ENCODE results near the gene NXNL1. TPM values are rescaled to one million over a fixed set of nuclear protein-coding genes. Genes with fewer than 3 reads are reported as not detected.
A peak's percentile ranks its signal among the peaks of the same experiment; 100 is the strongest.

The NXNL1 gene
- total and polyA plus RNA-seq, 9 of the 15 experiments (the other 6 are each of a cell fraction or from before 2014, with no cell fraction given), result not detected

DNA sequence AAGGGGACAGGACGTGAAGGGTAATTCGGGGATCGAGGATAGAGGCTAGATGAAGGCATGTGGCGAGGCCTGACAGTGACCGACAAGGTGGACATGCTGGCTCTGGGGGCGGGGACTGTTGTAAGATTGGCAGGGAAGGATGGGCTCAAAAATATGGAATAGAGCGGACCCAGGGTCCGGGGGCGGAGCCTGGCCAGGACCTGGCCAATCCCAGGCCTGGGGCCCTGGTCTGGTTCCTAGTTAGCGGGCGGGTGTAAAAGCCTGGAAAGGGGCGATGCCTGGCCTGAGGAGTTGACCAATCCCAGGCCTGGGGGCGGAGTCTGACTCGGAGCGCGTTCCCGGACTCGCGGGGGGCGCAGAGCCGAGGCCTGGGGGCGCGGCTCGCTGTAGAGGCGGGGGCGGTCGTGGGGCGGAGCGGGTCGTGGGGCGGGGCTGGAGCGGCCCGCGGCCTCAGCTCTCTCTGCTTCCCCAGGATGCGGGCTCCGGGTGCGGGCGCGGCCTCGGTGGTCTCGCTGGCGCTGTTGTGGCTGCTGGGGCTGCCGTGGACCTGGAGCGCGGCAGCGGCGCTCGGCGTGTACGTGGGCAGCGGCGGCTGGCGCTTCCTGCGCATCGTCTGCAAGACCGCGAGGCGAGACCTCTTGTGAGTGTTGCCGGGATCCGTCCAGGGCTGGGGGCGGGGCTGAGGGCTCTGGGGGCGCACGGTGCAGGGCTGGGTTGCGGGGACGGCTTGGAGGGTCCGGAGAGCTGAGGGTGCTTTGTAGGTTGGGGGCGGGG is 9.5 kb upstream of the NXNL1 start, which contains the start of gene SLC27A1 (continued):
- TF ChIP-seq, protein P1, sequence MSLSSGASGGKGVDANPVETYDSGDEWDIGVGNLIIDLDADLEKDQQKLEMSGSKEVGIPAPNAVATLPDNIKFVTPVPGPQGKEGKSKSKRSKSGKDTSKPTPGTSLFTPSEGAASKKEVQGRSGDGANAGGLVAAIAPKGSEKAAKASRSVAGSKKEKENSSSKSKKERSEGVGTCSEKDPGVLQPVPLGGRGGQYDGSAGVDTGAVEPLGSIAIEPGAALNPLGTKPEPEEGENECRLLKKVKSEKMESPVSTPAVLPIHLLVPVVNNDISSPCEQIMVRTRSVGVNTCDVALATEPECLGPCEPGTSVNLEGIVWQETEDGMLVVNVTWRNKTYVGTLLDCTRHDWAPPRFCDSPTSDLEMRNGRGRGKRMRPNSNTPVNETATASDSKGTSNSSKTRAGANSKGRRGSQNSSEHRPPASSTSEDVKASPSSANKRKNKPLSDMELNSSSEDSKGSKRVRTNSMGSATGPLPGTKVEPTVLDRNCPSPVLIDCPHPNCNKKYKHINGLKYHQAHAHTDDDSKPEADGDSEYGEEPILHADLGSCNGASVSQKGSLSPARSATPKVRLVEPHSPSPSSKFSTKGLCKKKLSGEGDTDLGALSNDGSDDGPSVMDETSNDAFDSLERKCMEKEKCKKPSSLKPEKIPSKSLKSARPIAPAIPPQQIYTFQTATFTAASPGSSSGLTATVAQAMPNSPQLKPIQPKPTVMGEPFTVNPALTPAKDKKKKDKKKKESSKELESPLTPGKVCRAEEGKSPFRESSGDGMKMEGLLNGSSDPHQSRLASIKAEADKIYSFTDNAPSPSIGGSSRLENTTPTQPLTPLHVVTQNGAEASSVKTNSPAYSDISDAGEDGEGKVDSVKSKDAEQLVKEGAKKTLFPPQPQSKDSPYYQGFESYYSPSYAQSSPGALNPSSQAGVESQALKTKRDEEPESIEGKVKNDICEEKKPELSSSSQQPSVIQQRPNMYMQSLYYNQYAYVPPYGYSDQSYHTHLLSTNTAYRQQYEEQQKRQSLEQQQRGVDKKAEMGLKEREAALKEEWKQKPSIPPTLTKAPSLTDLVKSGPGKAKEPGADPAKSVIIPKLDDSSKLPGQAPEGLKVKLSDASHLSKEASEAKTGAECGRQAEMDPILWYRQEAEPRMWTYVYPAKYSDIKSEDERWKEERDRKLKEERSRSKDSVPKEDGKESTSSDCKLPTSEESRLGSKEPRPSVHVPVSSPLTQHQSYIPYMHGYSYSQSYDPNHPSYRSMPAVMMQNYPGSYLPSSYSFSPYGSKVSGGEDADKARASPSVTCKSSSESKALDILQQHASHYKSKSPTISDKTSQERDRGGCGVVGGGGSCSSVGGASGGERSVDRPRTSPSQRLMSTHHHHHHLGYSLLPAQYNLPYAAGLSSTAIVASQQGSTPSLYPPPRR (CRISPR knock-in tag; IDR thresholded peaks at IDR 0.05; ENCODE audit: borderline replicate concordance), result no peak
- TF ChIP-seq GATA2 (CRISPR knock-in tag; IDR thresholded peaks at IDR 0.05) (no peak), IFI16 (CRISPR knock-in tag; IDR thresholded peaks at IDR 0.05) (no peak), ZNF175 (CRISPR knock-in tag; IDR thresholded peaks at IDR 0.05; ENCODE audit: low read depth) (no peak), SREBF1 (IDR thresholded peaks at IDR 0.05; ENCODE audit: borderline replicate concordance, low read depth, low read length) (no peak), SMARCA5 (IDR thresholded peaks at IDR 0.05) (no peak), ZFP36 (IDR thresholded peaks at IDR 0.05; ENCODE audit: low read depth, low read length, partially characterized antibody) (no peak), CSDE1 (IDR thresholded peaks at IDR 0.05) (no peak), FOSL1 (tag; conservative IDR thresholded peaks at IDR 0.05) (no peak), ZNF436 (CRISPR knock-in tag; IDR thresholded peaks at IDR 0.05) (no peak), ZNF79 (CRISPR knock-in tag; IDR thresholded peaks at IDR 0.05; ENCODE audit: low read depth) (no peak)
- TF ChIP-seq, protein P2, sequence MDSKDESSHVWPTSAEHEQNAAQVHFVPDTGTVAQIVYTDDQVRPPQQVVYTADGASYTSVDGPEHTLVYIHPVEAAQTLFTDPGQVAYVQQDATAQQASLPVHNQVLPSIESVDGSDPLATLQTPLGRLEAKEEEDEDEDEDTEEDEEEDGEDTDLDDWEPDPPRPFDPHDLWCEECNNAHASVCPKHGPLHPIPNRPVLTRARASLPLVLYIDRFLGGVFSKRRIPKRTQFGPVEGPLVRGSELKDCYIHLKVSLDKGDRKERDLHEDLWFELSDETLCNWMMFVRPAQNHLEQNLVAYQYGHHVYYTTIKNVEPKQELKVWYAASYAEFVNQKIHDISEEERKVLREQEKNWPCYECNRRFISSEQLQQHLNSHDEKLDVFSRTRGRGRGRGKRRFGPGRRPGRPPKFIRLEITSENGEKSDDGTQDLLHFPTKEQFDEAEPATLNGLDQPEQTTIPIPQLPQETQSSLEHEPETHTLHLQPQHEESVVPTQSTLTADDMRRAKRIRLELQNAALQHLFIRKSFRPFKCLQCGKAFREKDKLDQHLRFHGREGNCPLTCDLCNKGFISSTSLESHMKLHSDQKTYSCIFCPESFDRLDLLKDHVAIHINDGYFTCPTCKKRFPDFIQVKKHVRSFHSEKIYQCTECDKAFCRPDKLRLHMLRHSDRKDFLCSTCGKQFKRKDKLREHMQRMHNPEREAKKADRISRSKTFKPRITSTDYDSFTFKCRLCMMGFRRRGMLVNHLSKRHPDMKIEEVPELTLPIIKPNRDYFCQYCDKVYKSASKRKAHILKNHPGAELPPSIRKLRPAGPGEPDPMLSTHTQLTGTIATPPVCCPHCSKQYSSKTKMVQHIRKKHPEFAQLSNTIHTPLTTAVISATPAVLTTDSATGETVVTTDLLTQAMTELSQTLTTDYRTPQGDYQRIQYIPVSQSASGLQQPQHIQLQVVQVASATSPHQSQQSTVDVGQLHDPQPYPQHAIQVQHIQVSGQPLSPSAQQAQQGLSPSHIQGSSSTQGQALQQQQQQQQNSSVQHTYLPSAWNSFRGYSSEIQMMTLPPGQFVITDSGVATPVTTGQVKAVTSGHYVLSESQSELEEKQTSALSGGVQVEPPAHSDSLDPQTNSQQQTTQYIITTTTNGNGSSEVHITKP (IDR thresholded peaks at IDR 0.05; ENCODE audit: partially characterized antibody), result peak; percentile 65
- TF ChIP-seq, protein P3, sequence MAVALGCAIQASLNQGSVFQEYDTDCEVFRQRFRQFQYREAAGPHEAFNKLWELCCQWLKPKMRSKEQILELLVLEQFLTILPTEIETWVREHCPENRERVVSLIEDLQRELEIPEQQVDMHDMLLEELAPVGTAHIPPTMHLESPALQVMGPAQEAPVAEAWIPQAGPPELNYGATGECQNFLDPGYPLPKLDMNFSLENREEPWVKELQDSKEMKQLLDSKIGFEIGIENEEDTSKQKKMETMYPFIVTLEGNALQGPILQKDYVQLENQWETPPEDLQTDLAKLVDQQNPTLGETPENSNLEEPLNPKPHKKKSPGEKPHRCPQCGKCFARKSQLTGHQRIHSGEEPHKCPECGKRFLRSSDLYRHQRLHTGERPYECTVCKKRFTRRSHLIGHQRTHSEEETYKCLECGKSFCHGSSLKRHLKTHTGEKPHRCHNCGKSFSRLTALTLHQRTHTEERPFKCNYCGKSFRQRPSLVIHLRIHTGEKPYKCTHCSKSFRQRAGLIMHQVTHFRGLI (CRISPR knock-in tag; IDR thresholded peaks at IDR 0.05), result no peak
- TF ChIP-seq, protein P4, sequence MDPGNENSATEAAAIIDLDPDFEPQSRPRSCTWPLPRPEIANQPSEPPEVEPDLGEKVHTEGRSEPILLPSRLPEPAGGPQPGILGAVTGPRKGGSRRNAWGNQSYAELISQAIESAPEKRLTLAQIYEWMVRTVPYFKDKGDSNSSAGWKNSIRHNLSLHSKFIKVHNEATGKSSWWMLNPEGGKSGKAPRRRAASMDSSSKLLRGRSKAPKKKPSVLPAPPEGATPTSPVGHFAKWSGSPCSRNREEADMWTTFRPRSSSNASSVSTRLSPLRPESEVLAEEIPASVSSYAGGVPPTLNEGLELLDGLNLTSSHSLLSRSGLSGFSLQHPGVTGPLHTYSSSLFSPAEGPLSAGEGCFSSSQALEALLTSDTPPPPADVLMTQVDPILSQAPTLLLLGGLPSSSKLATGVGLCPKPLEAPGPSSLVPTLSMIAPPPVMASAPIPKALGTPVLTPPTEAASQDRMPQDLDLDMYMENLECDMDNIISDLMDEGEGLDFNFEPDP (CRISPR knock-in tag; IDR thresholded peaks at IDR 0.05), result no peak
